Neutrophil (primary cell): ENCODE measurements around the gene DDX5.

Experiments used
- H3K27ac ChIP-seq: fragments of 200-600 bp; sonication (generic); 2 replicates; pipeline ENCODE4 v1.5.1; 2016; ENCODE audit warnings: mild to moderate bottlenecking, moderate library complexity
- H3K27me3 ChIP-seq: fragments of 200-600 bp; sonication (generic); 2 replicates; pipeline ENCODE4 v1.6.0; 2016; ENCODE audit warnings: mild to moderate bottlenecking
- H3K36me3 ChIP-seq: fragments of 200-600 bp; sonication (generic); 2 replicates; pipeline ENCODE4 v1.5.1; 2017
- H3K4me1 ChIP-seq, 2 experiments: fragments of 200-600 bp in 1 of 2; sonication (generic) in 1 of 2; 1 replicate in 1 of 2; 2 replicates in 1 of 2; pipeline versions ENCODE4 v1.5.1 to v1.6.1; 2013 to 2016; ENCODE audit warnings: low read depth in 1 of 2, low read length in 1 of 2, mild to moderate bottlenecking in 1 of 2, moderate library complexity in 1 of 2; ENCODE audit not compliant: control insufficient read depth in 1 of 2, insufficient read depth in 1 of 2
- H3K4me3 ChIP-seq, 2 experiments: fragments of 200-600 bp in 1 of 2; sonication (generic) in 1 of 2; 1 replicate in 1 of 2; 2 replicates in 1 of 2; pipeline ENCODE4 v1.5.1; 2013 to 2016; ENCODE audit warnings: low read depth in 1 of 2, low read length in 1 of 2, mild to moderate bottlenecking in 1 of 2, moderate library complexity in 1 of 2
- H3K9me3 ChIP-seq: fragments of 200-600 bp; sonication (generic); 2 replicates; pipeline ENCODE4 v1.5.1; 2016
- TF ChIP-seq, protein P1 (sequence below): fragments of 200-600 bp; sonication (generic); IDR thresholded peaks from 2 replicates; pipeline ENCODE4 v1.5.1; 2016; ENCODE audit warnings: antibody characterized with exemption

DDX5 gene

DNA sequence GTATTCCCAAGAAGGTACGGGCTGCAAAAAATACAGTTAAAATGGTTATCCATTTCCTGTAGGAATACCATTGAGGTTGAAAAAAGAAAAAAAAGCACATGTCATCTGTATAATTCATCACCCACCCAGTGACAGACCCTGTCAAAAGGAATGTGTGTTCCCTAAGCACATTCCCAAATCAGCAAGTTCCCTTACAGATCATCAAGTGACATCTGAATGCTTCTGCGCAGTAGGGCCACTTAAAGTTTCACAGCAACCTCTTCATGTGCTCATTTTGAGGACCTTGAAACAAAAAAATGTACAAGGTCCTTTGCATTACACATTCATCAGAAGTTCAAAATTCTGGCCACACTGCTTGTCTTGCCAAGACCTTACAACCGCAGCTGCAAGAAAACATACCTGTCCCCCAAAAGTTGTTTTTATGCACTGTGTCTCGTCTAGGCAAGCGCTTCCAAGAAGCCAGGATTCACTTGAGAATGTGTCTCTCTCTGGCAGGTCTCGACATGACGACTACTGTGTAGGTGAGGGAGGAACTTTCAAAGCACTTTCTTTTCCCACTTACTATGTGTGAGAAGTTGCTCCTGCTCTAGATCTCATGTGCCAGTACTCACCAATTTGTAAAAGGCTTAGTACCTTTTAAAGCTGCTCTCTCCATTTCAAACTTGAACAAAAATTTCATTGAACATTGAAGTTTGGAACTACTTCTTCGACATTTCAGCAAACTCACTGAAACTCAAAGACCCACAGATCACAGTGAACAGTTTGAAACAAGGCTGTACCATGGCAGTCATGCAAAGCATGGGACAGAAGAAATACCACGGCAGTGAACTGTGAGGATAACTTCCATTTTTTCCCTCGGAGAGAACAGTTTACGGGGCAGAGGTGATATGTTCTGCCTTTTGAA lies 5.0 kb downstream of the DDX5 start:
- TF ChIP-seq, protein P1, sequence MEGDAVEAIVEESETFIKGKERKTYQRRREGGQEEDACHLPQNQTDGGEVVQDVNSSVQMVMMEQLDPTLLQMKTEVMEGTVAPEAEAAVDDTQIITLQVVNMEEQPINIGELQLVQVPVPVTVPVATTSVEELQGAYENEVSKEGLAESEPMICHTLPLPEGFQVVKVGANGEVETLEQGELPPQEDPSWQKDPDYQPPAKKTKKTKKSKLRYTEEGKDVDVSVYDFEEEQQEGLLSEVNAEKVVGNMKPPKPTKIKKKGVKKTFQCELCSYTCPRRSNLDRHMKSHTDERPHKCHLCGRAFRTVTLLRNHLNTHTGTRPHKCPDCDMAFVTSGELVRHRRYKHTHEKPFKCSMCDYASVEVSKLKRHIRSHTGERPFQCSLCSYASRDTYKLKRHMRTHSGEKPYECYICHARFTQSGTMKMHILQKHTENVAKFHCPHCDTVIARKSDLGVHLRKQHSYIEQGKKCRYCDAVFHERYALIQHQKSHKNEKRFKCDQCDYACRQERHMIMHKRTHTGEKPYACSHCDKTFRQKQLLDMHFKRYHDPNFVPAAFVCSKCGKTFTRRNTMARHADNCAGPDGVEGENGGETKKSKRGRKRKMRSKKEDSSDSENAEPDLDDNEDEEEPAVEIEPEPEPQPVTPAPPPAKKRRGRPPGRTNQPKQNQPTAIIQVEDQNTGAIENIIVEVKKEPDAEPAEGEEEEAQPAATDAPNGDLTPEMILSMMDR: no peak
- Histone ChIP-seq H3K9me3 (peaks cover 9% of the 10 kb centered on the region), H3K4me1 (peaks cover 31 to 35% of the 10 kb centered on the region in 2 experiments), H3K27ac (peak overlapping the region; percentile 23), H3K36me3 (peaks cover 74% of the 10 kb centered on the region), H3K27me3 (no peaks in the 10 kb centered on the region), H3K4me3 (no peak overlapping the region)

DNA sequence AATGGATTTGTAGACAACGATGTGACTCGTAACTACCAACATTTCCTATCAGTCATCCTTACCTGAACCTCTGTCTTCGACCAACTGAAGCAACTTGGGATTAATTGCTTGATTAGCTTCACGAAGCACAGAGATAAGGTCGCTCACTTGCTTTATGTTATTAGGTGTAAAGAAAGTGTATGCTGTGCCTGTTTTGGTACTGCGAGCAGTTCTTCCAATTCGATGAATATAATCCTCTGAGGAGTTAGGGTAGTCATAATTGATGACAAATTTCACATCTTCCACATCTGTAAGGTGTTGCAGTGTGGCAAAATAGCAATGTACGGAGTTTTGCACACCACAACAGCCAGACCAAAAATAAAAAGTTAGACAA lies 5.6 kb downstream of the DDX5 start:
- Histone ChIP-seq H3K4me3 (no peak overlapping the region), H3K27ac (peak overlapping the region; percentile 25), H3K27me3 (no peaks in the 10 kb centered on the region), H3K36me3 (peaks cover 74% of the 10 kb centered on the region), H3K9me3 (peaks cover 9% of the 10 kb centered on the region), H3K4me1 (peaks cover 38 to 42% of the 10 kb centered on the region in 2 experiments)
- TF ChIP-seq, protein P1: no peak

DNA sequence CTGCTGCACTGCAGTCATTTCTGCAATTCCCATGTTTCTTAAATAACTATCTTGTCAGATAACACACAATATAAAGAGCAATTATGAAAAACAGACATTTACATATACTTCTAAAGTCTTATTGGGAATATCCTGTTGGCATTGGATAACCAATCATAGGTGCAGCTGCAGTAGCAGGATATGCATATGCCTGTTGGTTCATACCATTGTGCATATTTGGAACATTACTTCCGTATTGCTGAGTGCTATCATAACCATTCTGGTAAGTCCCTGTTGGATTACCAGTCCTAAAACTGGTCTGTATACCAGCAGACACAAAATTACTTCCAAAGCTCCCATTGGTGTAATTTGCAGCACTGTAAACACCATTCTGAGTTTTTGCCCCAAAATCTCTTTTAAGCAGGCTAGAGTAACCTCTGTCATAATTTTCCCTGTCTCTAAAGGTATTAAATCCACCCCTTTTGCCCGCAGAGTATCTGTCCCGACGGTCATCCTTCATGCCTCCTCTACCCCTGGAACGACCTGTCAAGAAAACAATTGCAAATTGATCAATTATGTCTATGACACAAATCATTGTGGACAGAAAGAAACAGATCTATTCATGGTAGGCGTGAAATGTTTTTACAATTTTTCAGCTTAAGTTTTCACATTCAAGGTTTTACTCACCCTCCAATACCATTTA lies 6.1 kb downstream of the DDX5 start:
- TF ChIP-seq, protein P1: no peak
- H3K27ac ChIP-seq: peak overlapping the region; percentile 25
- H3K4me3 ChIP-seq: no peak overlapping the region
- peaks cover 42 to 47% of the 10 kb centered on the region in 2 experiments for H3K4me1 ChIP-seq
- peaks cover 9% of the 10 kb centered on the region for H3K9me3 ChIP-seq
- H3K36me3 ChIP-seq: peaks cover 74% of the 10 kb centered on the region
- no peaks in the 10 kb centered on the region for H3K27me3 ChIP-seq

DNA sequence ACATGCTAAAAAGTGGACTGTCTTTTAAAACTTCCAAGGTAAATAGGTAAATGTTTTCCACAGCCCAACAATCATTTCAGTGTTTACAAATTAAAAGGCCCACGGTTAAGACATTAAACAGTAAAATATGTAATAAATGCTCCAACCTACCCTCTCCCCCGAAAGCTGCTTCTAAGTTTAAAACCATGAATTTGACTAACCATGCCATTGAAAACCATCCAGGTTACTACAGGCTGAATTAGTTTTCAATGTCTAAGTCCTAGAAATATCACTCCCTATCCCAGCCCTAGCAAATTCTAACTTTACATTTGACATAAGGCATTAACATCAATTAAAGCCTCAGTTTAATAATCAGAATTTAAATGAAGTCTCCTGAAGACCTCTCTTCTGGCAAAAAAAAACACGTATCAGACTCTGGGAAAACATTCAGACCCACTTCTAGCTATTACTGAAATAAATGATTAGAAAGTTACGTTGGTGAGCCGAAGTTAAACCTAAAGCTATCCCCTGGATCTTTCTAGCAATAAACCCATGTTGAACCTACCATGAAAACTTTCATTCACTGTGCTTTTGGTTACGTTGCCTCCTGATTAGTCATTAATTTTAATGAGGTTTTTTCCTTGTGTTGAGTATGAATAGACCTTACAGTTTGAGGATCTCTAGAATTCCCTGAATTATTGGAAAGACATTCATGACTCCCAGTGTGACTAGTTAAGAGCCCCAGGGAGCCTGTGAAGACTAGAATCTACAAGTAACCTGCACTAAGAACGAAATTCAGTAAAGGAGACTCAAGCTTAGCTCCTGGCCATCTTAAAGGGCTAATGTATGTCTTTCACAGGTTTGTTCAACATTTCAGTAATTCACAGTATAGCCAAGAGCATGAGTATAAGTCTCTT lies 7.5 kb downstream of the DDX5 start:
- Histone ChIP-seq H3K4me1 (peaks cover 35 to 37% of the 10 kb centered on the region in 2 experiments), H3K4me3 (no peak overlapping the region), H3K27me3 (no peaks in the 10 kb centered on the region), H3K36me3 (peaks cover 61% of the 10 kb centered on the region), H3K27ac (peak overlapping the region; percentile 83), H3K9me3 (peaks cover 9% of the 10 kb centered on the region)
- TF ChIP-seq, protein P1: no peak

DNA sequence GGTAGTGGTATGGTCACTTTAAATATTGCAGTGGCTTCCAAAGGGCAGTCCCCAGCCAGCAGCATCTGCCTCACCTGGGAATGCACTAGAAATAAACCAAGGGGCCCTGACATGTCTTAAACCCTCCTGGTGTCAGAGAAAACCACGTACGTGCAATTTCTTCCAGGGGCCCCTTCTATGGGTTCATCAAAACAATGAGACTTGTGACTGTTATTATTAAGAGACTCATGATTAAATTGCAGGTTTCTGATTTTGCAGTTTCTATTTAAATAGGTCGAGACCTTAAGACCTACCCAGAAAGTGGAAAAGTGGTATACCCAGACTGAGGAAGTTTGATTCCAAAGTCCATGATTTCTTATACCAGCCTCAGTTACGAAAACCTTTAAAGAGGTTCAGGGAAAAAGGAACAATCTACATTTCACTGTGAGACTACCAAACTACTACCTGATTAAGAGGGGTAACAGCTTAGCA lies 8.5 kb downstream of the DDX5 start:
- H3K4me3 ChIP-seq: peak overlapping the region; percentile 70 to 85
- peaks cover 58% of the 10 kb centered on the region for H3K36me3 ChIP-seq
- H3K9me3 ChIP-seq: peaks cover 9% of the 10 kb centered on the region
- TF ChIP-seq, protein P1: no peak
- H3K27me3 ChIP-seq: no peaks in the 10 kb centered on the region
- H3K27ac ChIP-seq: peak overlapping the region; percentile 83
- H3K4me1 ChIP-seq: peaks cover 32% of the 10 kb centered on the region in 2 experiments
